Activated CD8-positive, alpha-beta T cell treated with anti-CD3 and anti-CD28 coated beads, Interleukin-2, amount 10 ng/mL, durations not matched to agents 7 days and 5 days (primary cell): ENCODE data around the gene SSC5D. TPM values are rescaled to one million over a fixed set of nuclear protein-coding genes. Genes with fewer than 3 reads are reported as not detected.
"Not testable (repeated sequence)": the region's sequence is repeated elsewhere in the genome, so short reads cannot be mapped to it uniquely, and the experiment has no call there.

Source experiments
- ATAC-seq: fragments of 150-1000 bp; cut with Tn5 transposase; one replicate; pipeline ENCODE4 v1.10.0; 2021; ENCODE audit warnings: moderate library complexity
- CTCF ChIA-PET: fragments of 350-600 bp; sonication (Branson Sonifier 250); formaldehyde crosslinking; loops from one replicate; lab custom pipeline; 2021; ENCODE audit warnings: antibody characterized with exemption; lab: Charles Lee
- POLR2A ChIA-PET: fragments of 350-600 bp; sonication (Branson Sonifier 250); formaldehyde crosslinking; loops from one replicate; lab custom pipeline; 2021; ENCODE audit warnings: antibody characterized with exemption; lab: Charles Lee
- DNase-seq: peaks from one replicate; pipeline ENCODE4 v3.0.0-alpha.2; 2020
- H3K27ac Mint-ChIP-seq: one replicate; pipeline ENCODE4 v1.8.0; 2021; ENCODE audit warnings: mild to moderate bottlenecking, mixed read lengths
- H3K27me3 Mint-ChIP-seq: one replicate; pipeline ENCODE4 v1.8.0; 2021; ENCODE audit warnings: low read depth, mixed read lengths
- H3K36me3 Mint-ChIP-seq: one replicate; pipeline ENCODE4 v1.8.0; 2021; ENCODE audit warnings: low read depth, mixed read lengths
- H3K4me1 Mint-ChIP-seq: one replicate; pipeline ENCODE4 v1.8.0; 2021; ENCODE audit warnings: low read depth, mixed read lengths
- H3K4me3 Mint-ChIP-seq: one replicate; pipeline ENCODE4 v1.8.0; 2021; ENCODE audit warnings: mild to moderate bottlenecking, mixed read lengths
- H3K9me3 Mint-ChIP-seq: one replicate; pipeline ENCODE4 v1.8.0; 2022; ENCODE audit warnings: mixed read lengths; ENCODE audit not compliant: insufficient read depth
- total RNA-seq, 2 experiments: library from RNA; stranded (reverse); gene quantifications; one replicate each; pipeline ENCODE4 v1.2.3, GENCODE V29; 2021

SSC5D gene
- total RNA-seq, 2 experiments from 2014 or later, result 0.50 to 0.55 TPM

DNA sequence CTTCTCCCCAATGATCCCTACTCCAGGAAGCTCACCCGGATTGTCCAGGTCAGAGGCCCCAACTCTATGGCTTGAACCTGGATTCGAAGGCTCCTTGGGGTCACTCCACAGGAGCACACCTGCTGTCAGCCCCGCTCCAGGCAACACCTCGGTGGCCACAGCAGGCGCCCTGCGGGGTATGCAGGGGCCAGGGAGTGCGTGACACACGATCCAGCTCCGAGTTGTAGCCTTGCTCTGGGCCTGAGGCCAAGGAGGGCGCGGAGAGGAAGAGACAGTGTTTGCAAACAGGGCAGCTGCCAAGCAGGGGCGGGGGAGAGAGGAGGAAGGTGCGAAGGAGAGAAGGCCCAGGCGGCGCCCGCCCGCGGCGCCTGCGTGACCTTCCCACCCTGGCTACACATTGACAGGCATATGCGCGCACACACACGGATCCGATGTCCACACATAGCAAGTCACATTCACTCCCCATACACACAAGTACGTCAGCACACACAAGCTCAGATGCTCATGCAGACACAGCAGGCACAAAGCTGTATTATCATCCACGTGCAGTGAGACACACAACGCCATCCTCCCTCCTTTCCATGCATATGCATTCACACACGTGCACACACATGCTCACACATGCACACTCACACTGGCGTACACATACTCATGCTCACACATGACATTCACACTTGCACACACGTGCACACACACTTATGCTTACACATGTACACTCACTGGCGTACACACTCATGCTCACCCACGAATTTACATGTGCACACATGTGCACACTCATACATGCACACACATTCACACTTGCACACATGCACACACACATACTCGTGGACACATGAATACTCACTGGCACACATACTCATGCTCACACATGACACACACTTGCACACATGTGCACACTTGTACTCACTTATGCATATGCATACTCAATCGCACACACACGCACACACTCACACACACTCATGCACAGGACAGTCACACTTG is 38.3 kb downstream of the SSC5D start:
- no peak overlapping the region for H3K4me3 Mint-ChIP-seq
- H3K9me3 Mint-ChIP-seq, result no peaks in the 10 kb centered on the region
- no peak overlapping the region for H3K27ac Mint-ChIP-seq
- no peaks in the 10 kb centered on the region for H3K27me3 Mint-ChIP-seq
- DNase-seq (no peak), ATAC-seq (no peak)
- CTCF ChIA-PET, result interaction anchor here (1.1 kb wide), 1 partner anchor 80 kb away, joined by 3 read pairs; no protein-coding TSS in a partner anchor
- H3K36me3 Mint-ChIP-seq, result no peaks in the 10 kb centered on the region
- H3K4me1 Mint-ChIP-seq, result no peaks in the 10 kb centered on the region
- POLR2A ChIA-PET, result no interaction called here

DNA sequence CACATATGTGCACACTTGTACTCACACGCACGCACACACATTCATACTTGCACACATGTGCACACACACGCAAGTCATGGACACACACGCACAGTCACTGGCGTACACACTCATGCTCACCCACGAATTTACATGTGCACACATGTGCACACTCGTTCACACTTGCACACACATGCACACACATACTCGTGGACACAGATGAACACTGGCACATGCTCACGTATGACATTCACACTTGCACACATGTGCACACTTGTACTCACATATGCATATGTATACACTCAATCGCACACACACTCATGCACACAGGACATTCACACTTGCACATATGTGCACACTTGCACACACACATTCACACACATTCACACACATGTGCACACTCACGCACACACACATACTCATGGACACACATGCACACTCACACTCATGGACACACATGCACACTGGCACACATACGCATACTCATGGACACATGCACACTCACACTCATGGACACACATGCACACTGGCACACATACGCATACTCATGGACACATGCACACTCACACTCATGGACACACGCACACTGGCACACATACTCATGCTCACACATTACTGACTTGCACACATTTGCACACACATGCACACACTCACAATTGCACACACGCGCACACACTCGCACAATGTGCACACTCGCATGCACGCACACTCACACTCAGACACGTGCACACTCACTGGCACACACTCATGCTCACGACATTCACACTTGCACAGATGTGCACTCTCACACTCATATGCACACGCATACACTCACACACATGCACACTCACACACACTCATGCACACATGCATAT is 39.2 kb downstream of the SSC5D start:
- Mint-ChIP-seq H3K4me3 (no peak overlapping the region), H3K27ac (no peak overlapping the region), H3K27me3 (no peaks in the 10 kb centered on the region), H3K4me1 (no peaks in the 10 kb centered on the region), H3K36me3 (no peaks in the 10 kb centered on the region), H3K9me3 (no peaks in the 10 kb centered on the region)
- CTCF ChIA-PET, result no interaction called here
- DNase-seq, result no peak
- ATAC-seq, result no peak
- POLR2A ChIA-PET, result no interaction called here

DNA sequence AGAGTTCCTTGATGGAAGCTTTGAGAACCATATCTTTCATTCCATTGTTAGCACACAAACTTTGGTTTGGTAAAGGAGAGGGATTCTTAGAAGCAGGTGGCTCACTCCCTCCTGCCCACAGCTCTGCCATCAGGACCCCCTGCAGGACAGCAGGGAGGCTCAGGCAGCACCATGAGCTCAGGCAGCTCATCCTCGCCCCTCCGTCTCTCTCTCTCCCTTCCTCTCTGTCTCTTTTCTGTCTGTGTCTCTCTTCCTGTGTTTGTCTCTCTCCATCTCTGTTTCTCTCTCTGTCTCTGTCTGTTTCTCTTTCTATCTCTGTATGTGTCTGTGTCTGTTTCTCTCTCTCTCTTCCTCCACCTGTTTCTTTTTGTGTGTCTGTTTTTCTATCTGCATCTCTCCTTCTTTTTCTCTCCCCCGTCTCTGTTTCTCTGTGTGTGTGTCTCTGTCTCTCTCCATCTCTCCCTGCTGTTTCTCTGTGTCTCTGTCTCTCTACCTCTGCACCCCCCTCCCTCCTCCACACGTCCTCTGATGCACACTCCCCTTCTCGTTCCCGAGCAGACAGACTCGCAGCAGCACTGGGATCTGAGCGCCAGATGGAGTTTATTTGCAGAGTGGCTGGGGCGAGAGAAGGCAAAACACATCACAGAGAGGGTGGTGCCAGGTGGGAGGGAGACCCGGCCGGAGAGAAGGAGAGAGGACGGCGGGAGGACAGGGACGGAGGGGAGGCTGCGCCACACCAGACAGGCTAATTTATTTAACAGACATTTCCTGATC is 40.0 kb downstream of the SSC5D start:
- Mint-ChIP-seq H3K4me3 (no peak overlapping the region), H3K27ac (no peak overlapping the region), H3K27me3 (no peaks in the 10 kb centered on the region), H3K9me3 (no peaks in the 10 kb centered on the region), H3K4me1 (no peaks in the 10 kb centered on the region), H3K36me3 (no peaks in the 10 kb centered on the region)
- ATAC-seq (no peak), DNase-seq (no peak)
- CTCF ChIA-PET, result no interaction called here
- POLR2A ChIA-PET, result no interaction called here

DNA sequence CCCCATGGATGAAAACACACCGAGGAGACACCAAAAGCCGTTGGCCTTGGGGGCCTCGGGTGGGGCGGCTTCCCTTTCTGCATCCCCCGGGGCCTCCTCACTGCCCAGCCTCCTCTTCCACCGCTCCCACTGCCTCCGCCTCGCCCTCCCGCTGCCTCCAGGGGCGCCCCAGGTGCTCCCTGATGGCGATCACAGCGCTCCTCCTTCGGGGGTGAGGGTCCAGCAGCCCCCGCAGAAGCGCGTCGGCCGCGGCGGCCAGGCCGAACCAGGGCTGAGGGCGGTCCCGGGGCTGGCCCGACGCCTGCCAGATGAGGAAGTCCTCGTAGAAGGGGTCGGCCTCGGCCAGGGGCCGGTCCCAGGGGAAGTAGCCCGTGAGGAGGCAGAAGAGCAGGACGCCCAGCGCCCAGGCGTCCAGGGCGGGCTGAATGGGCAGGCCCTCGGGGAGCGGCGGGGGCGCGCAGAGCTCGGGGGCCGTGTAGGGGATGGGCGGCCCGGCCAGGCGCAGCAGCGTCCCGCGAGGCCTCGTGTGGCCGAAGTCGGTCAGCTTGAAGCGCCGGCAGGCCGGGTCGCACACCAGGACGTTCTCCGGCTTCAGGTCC is 41.5 kb downstream of the SSC5D start:
- Mint-ChIP-seq H3K4me3 (no peak overlapping the region), H3K36me3 (no peaks in the 10 kb centered on the region), H3K4me1 (no peaks in the 10 kb centered on the region), H3K27ac (no peak overlapping the region), H3K9me3 (no peaks in the 10 kb centered on the region), H3K27me3 (no peaks in the 10 kb centered on the region)
- DNase-seq, result no peak
- CTCF ChIA-PET, result no interaction called here
- POLR2A ChIA-PET, result no interaction called here
- no peak for ATAC-seq

- Mint-ChIP-seq H3K36me3 (no peaks in the 10 kb centered on the region), H3K27me3 (no peaks in the 10 kb centered on the region), H3K4me1 (no peaks in the 10 kb centered on the region), H3K9me3 (no peaks in the 10 kb centered on the region), H3K4me3 (no peak overlapping the region), H3K27ac (no peak overlapping the region)
- ChIA-PET CTCF (no interaction called here), POLR2A (no interaction called here)
- ATAC-seq, result no peak
- DNase-seq, result no peak
Observed at GRCh38 chr19:55530996-55531395, 42.8 kb downstream of the SSC5D start.

DNA sequence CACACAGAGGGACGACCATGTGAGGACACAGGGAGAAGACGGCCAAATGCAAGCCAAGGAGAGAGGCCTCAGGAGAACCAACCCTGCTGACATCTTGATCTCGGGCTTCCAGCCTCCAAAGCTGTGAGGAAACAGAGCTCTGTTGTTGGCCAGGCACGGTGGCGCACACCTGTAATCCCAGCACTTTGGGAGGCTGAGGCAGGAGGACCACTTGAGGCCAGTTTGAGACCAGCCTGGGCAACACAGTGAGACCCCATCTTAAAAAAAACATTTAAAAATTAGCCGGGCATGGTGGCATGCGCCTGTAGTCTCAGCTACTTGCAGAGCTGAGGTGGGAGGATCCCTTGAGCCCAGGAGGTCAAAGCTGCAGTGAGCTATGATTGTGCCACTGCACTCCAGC is 46.0 kb downstream of the SSC5D start:
- ATAC-seq, H3K36me3 Mint-ChIP-seq, H3K9me3 Mint-ChIP-seq, CTCF ChIA-PET, H3K4me1 Mint-ChIP-seq, DNase-seq, H3K4me3 Mint-ChIP-seq, H3K27me3 Mint-ChIP-seq, H3K27ac Mint-ChIP-seq: not testable (repeated sequence)
- POLR2A ChIA-PET, result interaction anchor here (0.9 kb wide), 1 partner anchor 47 kb away, joined by 5 read pairs; no protein-coding TSS in a partner anchor

DNA sequence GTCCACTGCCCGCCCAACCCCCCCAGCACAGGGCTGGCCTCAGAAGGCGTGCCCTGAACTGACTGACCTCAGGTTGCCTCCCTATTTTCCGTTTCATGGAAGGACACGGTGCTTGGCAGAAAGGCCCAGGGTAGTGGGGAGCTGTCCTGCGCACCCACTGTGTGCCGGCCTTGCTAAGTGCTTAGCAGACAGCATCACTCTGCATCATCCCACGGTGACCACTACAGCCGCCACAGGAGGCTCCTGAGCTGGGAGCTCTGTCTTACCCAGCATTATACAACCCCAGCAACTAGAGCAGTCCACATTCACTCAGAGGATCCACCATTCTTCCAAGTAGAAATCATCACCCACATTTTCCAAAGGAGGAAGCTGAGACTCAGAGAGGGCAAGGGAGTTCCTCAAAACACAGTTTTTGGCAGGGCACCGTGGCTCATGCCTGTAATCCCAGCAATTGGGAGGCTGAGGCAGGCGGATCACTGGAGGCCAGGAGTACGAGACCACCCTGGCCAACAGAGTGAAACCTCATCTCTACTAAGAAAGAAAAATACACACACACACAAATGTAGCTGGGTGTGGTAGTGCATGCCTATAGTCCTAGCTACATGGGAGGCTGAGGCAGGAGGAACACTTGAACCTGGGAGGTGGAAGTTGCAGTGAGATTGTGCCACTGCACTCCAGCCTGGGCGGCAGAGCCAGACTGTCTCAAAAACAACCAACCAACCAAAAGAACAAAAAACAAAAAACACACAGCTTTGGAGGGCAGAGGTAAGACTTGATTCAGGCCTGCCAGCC is 47.1 kb downstream of the SSC5D start:
- POLR2A ChIA-PET, result interaction anchor here (0.9 kb wide), 1 partner anchor 46 kb away, joined by 5 read pairs; no protein-coding TSS in a partner anchor
- H3K4me3 Mint-ChIP-seq, result no peak overlapping the region
- CTCF ChIA-PET, result interaction anchor here (1.7 kb wide), 1 partner anchor 31 kb away, joined by 5 read pairs; no protein-coding TSS in a partner anchor
- no peaks in the 10 kb centered on the region for H3K4me1 Mint-ChIP-seq
- DNase-seq, result no peak
- no peak overlapping the region for H3K27ac Mint-ChIP-seq
- H3K9me3 Mint-ChIP-seq, result no peaks in the 10 kb centered on the region
- no peaks in the 10 kb centered on the region for H3K27me3 Mint-ChIP-seq
- no peaks in the 10 kb centered on the region for H3K36me3 Mint-ChIP-seq
- ATAC-seq, result no peak

GRCh38 chr19:55535965-55536350 is 47.7 kb downstream of the SSC5D start:
- POLR2A ChIA-PET, result no interaction called here
- DNase-seq (no peak), ATAC-seq (no peak)
- Mint-ChIP-seq H3K4me3 (no peak overlapping the region), H3K36me3 (no peaks in the 10 kb centered on the region), H3K4me1 (no peaks in the 10 kb centered on the region), H3K27me3 (no peaks in the 10 kb centered on the region), H3K9me3 (no peaks in the 10 kb centered on the region), H3K27ac (no peak overlapping the region)
- CTCF ChIA-PET, result interaction anchor here (1.7 kb wide), 1 partner anchor 32 kb away, joined by 5 read pairs; no protein-coding TSS in a partner anchor

DNA sequence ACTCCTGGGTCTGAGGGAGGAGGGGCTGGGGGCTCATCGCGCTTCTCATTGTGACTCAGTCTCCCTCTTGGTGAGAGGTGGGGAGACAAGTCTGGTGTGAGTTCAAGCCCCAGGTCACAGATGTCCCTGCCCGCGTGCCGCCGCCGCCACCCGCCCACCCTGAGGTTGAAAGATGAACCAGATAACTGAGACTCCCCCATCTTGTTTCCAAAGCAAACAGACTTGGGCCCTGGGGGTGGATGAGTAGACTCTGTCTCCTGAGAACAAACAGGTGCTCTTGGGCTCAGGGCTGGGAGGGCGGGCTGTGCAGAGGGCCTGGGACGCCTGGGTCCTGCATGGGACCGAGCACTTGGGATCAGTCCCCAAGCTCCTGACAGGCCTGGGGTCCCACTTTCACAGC is 48.1 kb downstream of the SSC5D start:
- Mint-ChIP-seq H3K4me1 (no peaks in the 10 kb centered on the region), H3K27me3 (no peaks in the 10 kb centered on the region), H3K9me3 (no peaks in the 10 kb centered on the region), H3K4me3 (no peak overlapping the region), H3K27ac (no peak overlapping the region), H3K36me3 (no peaks in the 10 kb centered on the region)
- CTCF ChIA-PET, result interaction anchor here (1.7 kb wide), 1 partner anchor 32 kb away, joined by 5 read pairs; no protein-coding TSS in a partner anchor
- no peak for DNase-seq
- POLR2A ChIA-PET, result no interaction called here
- no peak for ATAC-seq

- Mint-ChIP-seq H3K9me3 (no peaks in the 10 kb centered on the region), H3K36me3 (no peaks in the 10 kb centered on the region), H3K4me1 (no peaks in the 10 kb centered on the region), H3K27me3 (no peaks in the 10 kb centered on the region), H3K4me3 (no peak within 1 kb of the TSS), H3K27ac (no peak within 1 kb of the TSS)
- DNase-seq, result no peak
- CTCF ChIA-PET, result no interaction called here
- POLR2A ChIA-PET, result no interaction called here
- ATAC-seq, result no peak
Observed at GRCh38 chr19:55536951-55537740, 48.9 kb downstream of the SSC5D start, which contains the start of gene SBK2. SBK2 (minus strand) TSS chr19:55537133; CDS start chr19:55536294, 839 bp downstream.
